Measurements from ENCODE around the gene TBC1D4.
"Not testable (repeated sequence)": the region's sequence is repeated elsewhere in the genome, so short reads cannot be mapped to it uniquely, and the experiment has no call there.

TBC1D4 gene

DNA sequence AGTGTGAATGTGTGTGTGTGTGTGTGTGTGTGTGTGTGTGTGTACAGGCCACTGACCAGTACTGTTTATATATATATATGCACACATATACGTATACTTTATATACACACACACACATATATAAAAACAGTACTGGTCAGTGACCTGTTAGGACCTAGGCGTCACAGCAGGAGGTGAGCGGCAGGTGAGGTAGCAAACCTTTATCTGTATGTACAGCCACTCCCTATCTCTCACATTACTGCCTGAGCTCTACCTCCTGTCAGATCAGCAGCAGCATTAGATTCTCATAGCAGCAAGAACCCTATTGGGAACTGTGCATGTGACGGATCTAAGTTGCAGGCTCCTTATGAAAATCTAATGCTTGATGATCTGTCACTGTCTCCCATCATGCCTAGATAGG is 34.5 kb downstream of the TBC1D4 start:
- no peak for DNase-seq

DNA sequence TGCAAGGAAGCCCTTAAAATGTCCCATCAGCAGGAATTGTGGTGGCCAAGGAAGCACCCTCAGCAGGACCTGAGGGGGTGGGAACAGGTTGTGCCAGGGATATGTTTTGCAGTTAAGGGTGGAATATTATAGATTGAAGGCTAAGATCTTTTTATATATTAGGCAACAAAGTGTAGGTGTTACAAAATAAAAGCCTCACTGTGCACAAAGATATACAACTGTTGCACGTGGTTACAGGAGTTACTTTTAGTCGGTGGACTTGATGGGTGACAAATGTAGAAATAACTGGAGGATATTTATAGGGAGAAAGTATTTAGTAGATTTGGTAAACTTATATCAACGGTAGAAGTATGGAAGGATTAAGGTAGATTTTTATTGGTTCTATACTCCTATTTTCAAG is 35.1 kb downstream of the TBC1D4 start:
- no peak for DNase-seq

DNA sequence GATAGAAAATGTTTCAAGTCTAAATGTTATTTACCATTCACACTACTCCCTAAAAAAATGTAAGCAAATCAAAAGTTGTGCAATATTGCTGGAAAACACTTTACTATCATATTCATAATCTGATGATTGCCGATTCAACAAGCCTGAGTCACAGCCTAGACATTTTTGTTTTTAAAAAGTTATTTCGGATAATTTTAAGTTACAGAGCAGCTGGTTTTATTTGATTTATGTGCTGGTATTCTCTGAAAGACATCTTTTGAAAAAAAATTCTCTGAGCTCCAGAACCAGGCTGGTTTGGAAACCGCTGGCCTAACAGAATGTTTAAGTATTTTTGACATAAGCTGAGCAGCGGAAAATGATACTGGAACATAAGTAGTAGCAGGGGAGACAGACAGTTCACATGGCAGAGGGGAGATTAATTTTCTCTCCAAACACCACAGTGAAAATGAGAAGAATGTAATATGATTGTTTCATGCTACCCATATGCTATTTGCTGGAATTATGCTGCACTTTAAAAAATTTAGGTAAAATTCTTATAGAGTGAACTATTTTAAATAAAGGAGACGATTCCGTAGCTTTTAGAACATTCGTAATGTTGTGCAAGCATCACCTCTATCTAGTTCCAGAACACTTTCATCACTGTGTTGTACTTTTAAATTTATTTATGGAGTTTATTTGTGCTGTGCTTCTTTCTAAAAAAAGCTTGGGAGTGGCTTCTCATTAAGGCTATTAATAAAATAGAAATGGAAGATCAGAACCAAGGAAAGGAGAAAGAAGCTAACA is 36.1 kb downstream of the TBC1D4 start:
- DNase-seq, result no peak

DNA sequence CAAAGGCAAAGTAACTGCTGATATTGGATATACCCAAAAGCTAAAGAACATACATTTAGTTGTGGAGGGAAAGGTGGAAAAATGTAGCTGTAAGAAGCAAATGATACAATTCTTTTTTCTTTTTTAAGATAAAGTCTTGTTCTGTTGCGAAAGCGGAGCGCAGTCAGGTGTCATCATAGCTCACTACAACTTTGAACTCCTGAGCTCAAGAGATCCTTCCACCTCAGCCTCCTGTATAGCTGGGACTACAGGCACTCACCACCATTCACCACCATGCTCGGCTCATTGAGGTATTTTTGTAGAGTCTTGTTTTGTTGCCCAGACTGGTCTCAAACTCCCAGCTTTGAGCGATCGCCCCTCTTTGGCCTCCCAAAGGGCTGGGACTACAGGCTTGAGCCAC is 38.0 kb downstream of the TBC1D4 start:
- no peak for DNase-seq

DNA sequence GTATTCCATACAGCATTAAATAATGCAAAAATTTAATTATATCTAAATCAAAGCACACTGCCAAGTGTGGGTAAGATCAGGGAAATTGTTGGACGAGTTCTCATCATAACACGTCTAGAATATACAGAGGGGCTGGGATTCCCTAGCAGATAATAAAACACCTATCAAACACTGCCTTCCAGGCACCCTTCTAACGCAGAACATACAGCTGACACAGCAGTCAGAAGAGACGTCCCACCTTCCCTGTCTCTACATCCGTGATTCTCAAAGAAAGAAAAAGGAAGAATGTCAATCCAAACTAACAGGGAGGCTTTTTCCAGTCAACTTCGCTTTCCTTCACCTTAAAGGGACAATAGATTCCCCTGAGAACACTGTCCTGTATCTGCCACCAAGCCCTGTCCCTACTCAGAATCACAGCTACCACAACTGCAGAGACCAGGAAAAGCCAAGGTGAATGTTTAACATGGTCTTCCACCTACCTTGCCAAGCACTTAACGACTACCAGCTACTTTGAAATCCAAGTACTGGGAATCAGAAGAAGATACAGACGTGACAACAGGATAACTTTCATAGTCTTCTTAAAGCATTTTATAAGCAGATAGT is 38.5 kb downstream of the TBC1D4 start:
- no peak for DNase-seq

DNA sequence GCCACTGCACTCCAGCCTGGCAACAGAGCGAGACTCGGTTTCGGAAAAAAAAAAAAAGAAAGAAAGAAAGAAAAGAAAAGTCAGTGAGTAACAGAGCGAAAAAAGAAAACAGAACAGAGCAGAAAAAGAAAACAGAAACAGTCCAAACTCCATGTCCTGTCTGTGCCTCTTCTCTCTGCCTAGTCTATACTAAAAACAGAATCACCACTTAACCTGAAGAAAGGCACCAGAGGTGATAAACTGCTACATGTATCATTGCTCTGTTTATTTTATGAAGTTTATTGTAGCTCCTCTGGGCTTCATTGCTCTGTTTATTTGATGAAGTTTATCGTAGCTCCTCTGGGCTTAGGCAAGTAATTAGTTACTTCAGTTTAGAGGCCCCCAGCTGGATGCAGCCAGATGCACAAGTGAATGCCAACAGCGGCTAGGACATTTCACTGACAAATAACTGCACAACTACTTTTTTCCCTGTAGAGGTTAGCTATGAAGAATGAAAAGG is 39.2 kb downstream of the TBC1D4 start:
- DNase-seq, result no peak

DNA sequence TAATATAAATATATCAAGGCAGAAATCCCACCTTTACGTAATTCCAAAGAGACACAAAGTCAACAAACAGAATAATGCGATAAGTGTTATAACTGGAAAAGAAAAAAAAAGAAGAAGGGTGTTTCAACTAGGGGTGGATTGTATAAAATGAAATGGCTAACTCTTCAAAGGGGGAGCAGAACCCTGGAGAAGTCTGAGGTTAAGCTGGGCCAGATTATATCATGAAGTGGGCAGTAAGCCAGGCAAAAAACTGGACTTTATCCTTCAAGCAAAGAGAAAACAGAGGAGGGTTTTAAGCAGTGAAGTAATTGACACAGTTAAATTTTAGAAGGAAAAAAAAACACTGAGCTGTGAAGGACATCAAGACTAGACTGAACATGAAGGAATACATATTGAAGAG is 41.9 kb downstream of the TBC1D4 start:
- no peak for DNase-seq

DNA sequence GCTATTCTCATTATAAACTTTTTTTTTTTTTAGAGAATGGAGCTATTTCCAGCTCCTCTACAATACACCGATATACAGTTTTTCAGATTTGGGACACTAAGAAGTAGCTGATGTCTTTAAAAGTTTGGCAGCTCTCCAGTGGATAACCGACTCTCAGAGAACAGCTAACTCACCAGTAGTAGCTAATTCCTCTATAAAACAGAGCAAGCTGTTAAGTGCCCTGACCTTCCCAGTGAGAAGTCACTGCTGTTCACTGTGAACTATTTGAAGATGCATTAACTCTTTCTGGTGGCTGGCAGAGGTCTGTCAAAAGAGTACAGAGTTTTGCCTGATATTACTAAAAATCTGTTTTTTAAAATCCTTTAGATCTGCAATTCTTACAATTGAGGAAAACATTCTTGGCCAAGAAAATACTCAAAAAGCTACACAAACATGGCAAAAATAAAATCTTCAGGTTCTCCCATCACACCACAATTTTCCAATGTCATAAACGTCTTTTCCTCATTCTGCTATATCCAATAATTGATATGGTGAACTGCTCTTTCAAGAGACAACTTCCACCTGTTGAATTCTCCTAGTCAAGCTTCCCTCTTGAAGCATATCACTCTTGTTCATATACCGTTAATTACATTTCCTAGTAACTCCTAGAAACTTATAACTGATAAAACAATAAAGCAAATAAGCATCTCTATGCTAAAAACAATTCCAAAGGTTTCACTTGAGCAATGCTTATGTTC is 44.2 kb downstream of the TBC1D4 start:
- no peak for DNase-seq

DNA sequence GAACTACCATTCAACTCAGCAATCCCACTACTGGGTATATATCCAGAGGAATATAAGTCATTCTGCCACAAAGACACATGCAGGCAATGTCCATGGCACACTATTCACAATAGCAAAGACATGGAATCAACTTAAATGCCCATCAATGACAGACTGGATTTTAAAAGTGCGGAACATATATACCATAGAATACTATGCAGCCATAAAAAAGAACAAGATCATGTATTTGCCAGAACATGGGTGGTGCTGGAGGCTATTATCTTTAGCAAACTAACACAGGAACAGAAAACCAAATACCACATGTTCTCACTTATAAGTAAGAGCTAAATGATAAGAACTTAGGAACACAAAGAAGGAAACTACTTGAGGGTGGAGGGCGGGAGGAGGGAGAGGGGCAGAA is 47.8 kb downstream of the TBC1D4 start:
- not testable (repeated sequence) for DNase-seq

DNA sequence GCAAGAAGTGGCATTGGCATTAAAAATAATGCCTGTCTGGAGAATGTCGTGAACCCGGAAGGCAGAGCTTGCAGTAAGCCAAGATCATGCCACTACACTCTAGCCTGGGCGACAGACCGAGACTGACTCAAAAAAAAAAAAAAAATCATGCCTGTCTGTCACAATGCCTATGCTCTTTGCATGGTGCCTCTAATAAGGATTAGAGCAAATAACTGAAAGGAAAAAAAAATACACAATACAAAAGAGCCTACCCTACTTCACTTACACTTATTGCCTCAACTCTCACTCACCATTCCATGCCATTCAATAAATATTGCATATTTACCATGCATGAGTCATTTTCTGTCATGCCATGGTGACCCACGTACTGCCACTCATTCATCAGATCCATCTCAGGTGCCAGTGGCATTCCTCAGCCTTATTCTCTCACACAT is 49.1 kb downstream of the TBC1D4 start:
- no peak for DNase-seq

DNA sequence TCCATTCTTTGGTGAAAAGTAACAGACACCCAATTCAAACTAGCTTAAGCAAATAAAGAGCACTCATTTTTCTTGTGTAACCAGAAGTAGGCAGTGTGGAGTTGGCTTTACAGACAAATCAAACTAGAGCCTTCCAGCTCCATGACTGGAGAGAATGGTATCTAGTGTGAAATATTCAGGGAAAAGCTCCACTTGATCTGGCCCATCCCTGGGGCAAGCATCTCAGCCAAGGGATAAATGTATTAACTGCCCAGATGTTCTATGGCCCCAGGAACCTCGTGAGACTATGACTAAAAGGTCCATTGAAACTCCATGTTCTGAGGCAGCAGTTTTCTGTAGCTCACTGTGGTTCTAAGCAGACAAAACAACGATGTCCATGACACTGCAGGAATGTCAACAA is 49.9 kb downstream of the TBC1D4 start:
- no peak for DNase-seq

DNA sequence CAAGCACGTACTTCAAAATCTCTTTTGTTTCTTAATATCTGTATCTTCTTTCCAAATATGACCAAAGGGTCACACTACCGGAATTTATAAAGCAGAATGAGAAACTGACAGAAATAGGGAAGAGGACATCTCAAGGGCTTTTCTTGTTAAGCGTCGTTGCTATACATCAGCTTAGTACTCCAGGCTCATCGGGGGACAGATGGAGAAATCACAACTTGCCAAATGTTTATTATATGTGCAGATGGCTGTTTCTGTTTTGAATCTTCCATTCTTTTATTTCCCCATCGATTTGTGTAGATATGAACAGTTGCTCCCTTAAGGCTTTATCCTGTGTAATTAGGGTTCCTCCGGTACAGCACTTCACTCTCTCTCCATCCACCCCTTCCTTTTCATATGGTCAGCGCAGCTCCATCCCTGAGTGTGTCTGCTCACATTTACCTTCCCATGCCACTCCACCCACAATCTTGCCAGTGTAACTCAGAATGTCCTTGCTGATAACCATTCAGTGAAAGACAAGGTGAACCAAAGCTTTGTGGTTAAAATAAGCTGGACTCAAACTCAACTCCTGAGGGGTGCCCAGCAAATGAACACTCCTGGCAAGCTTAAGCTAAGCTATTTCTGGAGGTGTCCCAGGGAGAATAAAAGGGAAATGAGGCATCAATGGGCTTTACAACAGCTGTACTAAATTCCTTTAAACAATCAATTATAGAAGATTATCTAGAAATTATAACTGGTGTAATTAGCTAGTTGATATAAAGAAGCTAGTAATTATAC is 51.3 kb downstream of the TBC1D4 start:
- DNase-seq, result no peak

DNA sequence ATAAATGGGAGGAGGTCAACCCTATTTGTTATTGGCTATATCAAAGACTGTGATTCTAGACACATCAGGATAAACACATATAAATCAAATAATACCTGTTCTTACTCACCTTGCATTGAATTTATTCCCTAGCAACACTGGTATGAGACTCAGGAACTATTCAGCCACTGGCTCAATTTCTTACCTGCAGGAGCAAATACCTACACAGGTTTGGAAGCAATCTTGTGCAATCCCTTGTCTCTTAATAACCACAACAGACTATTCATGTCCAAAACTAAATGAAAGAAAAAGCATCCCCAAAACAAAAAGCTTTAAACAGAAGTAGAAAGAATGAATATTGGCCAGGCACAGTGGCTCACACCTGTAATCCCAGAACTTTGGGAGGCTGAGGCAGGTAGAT is 55.5 kb downstream of the TBC1D4 start:
- no peak for DNase-seq

DNA sequence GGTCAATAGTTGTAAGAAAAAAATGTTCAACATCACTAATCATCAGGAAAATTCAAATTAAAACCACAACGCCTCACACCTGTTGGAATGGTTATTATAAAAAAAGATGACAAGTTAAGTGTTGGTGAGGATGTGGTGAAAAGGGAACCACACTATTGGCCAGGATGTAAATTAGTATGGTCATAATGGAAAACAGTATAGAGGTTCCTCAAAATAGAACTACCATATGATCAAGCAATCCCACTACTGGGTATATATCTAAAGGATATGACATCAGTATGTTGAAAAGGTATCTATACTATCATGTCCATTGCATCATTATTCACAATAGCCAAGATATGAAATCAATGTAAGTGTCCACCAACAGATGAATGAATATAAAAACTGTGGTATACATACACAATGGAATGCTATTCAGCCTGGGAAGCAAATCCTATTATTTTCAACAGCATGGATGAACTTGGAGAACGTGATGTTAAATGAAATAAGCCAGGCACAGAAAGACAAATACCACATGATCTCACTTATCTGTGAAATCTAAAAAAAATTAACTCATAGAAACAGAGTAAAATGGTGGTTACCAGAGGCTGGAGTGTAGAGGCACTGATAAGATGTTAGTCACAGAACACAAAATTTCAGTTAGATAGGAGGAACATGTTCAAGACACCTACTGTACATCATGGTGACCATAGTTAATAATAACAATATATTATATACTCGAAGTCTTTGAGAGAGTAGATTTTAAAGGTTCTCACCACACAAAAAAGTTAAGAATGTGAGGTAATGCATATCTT is 56.6 kb downstream of the TBC1D4 start:
- DNase-seq, result no peak

DNA sequence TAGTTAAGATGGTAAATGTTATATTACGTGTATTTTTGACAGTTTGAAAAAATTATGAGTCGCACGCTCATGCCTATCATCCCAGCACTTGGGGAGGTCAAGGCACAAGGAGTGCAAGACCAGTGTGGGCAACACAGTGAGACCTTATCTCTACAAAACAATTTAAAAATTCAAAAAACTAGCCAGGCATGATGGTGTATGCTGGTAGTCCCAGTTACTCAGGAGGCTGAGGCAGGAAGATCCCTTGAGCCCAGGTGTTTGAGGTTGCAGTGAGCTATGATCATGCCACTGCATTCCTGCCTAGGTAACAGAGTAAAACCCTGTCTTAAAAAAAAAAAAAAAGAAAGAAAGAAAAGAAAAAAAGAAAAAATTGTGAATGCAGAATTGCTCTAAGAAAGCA is 58.0 kb downstream of the TBC1D4 start:
- DNase-seq, result no peak

DNA sequence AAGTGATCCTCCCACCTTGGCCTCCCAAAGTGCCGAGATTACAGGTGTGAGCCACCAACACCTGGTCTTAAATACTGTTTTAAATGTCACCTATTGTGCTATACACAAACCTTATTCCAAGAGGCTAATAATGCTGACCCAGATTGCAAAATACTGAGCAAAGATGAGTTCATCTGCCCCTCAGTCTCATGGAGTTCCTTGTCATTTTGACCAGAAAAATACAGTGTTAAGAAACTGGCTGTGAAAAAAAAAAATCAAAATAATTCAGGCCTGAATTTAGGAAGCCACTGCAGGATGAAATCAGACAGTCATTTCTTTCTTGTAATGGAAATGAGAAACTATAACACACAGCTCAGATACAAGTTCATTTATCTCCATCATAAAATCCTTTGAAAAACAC is 59.9 kb downstream of the TBC1D4 start:
- DNase-seq, result no peak

DNA sequence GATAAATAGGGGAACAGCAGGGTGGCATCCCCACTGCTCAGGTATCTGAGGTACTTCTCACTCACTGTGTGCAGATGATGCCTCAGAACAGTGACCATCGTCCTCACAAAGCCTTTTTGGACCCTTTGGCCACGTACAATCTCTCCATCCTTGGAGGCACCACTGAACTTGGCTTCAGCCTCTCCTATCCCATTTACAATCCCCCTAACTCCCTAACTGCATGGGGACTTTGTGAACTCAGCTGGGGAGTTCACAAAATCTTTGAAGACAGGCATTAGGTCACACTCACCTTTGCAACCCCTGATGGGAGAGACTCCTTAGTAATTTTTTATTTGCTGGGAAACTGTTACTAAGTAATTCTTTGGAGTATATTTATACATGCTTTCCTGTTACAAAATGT is 60.8 kb downstream of the TBC1D4 start:
- DNase-seq, result no peak

DNA sequence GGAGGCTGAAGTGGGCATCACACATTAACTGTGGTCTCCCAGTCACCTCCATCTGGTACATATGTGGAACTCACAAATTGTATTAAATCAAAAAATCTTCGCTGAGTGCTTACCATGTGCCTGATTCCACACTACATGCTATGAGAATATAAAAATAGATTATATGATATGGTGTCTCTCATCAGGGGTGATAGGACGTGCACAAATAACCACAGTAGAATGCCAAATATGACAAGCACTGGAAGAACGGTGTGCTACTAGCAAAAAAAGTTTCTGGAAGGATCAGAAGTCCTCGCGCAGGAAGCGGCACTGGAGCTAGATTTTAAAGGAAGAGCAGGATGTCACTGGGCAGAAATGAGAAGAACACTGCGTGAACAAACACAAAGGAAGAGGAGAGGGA is 62.3 kb downstream of the TBC1D4 start:
- DNase-seq, result no peak

DNA sequence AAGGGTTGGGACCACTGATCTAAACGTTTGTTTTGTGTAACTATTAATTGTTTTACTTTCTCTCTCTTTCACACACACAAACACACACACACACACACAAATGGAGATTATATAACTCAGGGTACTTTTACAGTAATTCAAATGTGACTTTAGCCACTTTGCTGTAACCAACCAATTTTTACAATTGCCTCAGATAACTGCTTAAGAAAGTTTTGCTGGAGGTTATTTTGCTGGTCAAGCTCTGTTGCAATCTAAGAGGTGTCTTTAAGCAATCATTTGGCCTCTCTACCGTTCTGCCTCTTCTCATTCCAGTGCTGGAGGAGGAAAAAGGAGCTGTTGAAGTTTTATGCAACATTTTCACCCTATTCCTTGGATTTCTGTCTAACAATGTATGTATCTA is 63.0 kb downstream of the TBC1D4 start:
- no peak for DNase-seq

DNA sequence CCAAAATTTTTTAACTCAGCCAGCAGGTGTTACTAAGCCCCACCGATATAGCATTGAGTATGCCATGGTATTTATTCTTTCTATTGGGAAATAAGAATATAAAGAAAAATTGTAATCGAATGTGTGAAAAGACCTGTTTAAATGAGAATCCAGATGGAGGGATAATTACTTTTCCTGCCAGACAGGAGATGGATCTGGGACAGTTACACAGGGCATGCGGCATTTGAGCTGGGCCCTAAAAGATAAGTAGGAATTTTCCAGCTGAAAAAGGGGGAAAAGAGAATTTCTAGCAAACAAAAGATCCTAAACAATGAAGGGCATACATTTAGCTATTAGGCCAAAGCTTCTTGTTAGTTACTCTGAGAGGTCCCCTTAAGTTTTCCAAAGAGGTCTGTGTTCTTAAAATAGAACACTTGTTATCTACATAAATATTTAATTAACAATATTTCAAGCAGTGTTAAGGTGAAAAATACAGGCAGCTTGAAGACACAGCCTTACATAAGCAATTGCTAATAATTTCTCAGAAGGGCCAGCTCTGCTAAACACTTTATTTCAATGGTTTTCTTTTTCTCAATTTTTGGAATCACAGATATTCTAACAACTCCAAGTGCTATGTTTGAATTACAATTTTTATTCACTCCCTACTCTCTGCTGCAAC is 63.7 kb downstream of the TBC1D4 start:
- no peak for DNase-seq

DNA sequence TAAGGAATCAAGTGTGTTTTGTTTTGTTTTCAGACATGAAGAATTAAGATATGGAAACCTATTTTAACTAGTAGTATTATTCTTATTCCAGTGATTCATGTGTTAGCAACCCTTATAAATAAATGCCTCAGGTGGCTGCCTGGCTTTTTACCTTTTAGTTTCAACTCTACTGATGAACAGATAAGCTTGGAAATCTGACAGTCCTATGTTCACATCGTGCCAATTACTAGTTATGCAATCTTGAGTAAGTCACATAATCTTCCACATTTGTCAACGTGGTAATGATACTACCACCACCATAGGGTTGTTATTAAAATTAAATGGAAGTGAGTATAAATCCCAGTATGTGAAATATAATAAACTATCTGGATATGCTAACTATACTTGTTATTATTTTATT is 64.3 kb downstream of the TBC1D4 start:
- no peak for DNase-seq

DNA sequence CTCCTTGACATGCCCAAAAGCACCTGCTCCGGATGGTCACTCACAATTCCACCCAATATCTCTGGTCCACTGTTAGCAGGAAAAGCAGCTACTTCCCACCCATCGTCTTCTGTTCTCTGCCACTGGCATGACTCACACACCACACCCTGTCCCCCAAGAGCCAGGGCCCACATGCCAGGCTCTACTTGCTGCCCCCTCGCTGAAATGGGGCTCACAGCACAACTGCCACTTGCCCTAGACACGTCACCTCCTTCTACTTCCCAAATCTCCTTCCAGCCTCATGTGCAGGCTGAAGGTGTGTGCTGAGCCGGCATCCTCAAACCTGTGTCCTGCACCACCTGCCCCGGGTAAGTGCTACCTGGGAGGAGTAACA is 65.0 kb downstream of the TBC1D4 start:
- DNase-seq, result no peak
